Measurements from ENCODE around the gene NFKBIE.

NFKBIE gene

GRCh38 chr6:44228836-44229235, 36.5 kb downstream of the NFKBIE start:
- DNase-seq (ENCODE audit: low read depth), result no peak
- in situ Hi-C loops (cut with HindIII; ENCODE audit: low sequenced_read_pairs), result no loop called here
- no peak for TF ChIP-seq CTCF (IDR thresholded peaks at IDR 0.05; ENCODE audit: low read depth, low read length, missing control alignments)
- no peak overlapping the region for H3K4me3 ChIP-seq (ENCODE audit: low read depth, low read length)

GRCh38 chr6:44228433-44228832, 36.9 kb downstream of the NFKBIE start:
- DNase-seq (ENCODE audit: low read depth), result no peak
- no peak for TF ChIP-seq CTCF (IDR thresholded peaks at IDR 0.05; ENCODE audit: low read depth, low read length, missing control alignments)
- H3K4me3 ChIP-seq (ENCODE audit: low read depth, low read length), result no peak overlapping the region
- in situ Hi-C loops (cut with HindIII; ENCODE audit: low sequenced_read_pairs), result no loop called here

- TF ChIP-seq CTCF (IDR thresholded peaks at IDR 0.05; ENCODE audit: low read depth, low read length, missing control alignments), result no peak
- in situ Hi-C loops (cut with HindIII; ENCODE audit: low sequenced_read_pairs), result no loop called here
- H3K4me3 ChIP-seq (ENCODE audit: low read depth, low read length), result no peak overlapping the region
- DNase-seq (ENCODE audit: low read depth), result no peak
Measured at GRCh38 chr6:44228031-44228430, 37.3 kb downstream of the NFKBIE start.

GRCh38 chr6:44227148-44227793, 38.1 kb downstream of the NFKBIE start:
- no peak for TF ChIP-seq CTCF (IDR thresholded peaks at IDR 0.05; ENCODE audit: low read depth, low read length, missing control alignments)
- DNase-seq (ENCODE audit: low read depth), result no peak
- no peak overlapping the region for H3K4me3 ChIP-seq (ENCODE audit: low read depth, low read length)
- in situ Hi-C loops (cut with HindIII; ENCODE audit: low sequenced_read_pairs), result no loop called here

GRCh38 chr6:44226368-44227147, 38.8 kb downstream of the NFKBIE start:
- no peak for DNase-seq (ENCODE audit: low read depth)
- H3K4me3 ChIP-seq (ENCODE audit: low read depth, low read length), result no peak overlapping the region
- TF ChIP-seq CTCF (IDR thresholded peaks at IDR 0.05; ENCODE audit: low read depth, low read length, missing control alignments), result no peak
- in situ Hi-C loops (cut with HindIII; ENCODE audit: low sequenced_read_pairs), result no loop called here

GRCh38 chr6:44225579-44226325, 39.6 kb downstream of the NFKBIE start:
- in situ Hi-C loops (cut with HindIII; ENCODE audit: low sequenced_read_pairs), result no loop called here
- DNase-seq (ENCODE audit: low read depth), result no peak
- no peak overlapping the region for H3K4me3 ChIP-seq (ENCODE audit: low read depth, low read length)
- no peak for TF ChIP-seq CTCF (IDR thresholded peaks at IDR 0.05; ENCODE audit: low read depth, low read length, missing control alignments)

Data from astrocyte of the cerebellum (primary cell).